ENCODE data around the gene ATG4D. TPM values are rescaled to one million over a fixed set of nuclear protein-coding genes. Genes with fewer than 3 reads are reported as not detected.
"Not testable (repeated sequence)": the region's sequence is repeated elsewhere in the genome, so short reads cannot be mapped to it uniquely, and the experiment has no call there.

Gene ATG4D
- polyA plus RNA-seq, 10 donors, result 15.1 to 25.3 (median 20.6) TPM

DNA sequence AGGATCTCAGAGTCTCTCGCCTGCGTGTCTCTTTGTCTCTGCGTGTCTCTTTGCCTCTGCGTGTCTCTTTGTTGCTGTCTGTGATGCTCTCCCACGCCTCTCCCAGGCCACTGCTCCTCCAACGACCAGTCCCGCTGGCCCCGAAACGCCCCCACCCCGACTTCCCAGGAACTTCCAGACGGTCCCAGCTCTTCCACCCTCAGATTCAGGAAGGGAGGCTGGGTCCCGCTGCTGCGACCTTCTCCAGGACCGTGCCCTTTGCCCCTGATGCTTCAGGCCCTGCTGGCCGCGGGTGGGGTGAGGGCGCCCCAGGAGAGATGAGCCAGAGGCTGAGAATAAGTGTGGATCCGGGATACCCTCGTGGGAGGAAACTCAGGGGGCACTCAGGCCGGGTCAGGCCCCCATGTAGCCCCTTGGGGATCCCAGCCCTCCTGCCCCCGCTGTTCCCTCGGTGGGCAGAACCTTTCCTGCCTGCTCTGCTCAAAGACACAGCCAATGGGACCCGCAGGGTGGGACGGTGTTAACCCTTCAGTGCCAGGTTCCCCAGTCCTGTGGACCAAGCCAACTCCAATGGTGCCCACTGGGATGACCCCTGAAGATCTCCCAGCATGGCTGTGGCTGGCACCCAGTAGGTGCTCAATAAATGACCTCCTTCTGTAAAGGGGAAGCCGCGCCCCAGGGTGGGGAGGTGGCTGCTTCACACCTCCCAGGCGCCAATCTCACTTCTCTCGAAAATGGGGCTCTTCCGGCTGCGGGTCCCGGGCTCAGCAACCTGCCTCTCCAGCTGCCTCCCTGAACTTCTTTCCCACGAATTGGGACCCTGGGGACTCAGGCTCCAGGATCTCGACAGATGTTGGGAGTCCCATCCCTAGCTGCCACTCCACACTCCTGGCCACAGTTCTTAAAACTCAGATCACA is 25.0 kb upstream of the ATG4D start:
- no peak for DNase-seq

DNA sequence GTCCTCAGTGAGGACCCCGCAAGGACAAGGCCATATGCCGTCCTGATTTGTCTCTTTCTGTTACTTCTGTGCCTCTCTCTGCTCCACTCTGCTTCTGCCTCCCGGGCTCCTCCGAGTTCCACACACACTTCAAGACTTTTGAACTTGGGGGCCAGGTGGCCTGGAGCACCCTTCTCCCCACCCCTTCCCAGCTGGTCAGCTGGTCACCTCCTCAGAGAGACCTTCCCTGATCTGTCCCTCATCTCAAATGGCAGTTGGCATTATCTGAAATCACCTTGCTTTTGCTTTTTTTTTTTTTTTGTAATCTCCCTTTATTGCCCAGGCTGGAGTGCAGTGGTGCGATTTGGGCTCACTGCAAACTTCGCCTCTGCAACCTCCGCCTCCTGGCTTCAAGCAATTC is 24.3 kb upstream of the ATG4D start:
- DNase-seq, result no peak

DNA sequence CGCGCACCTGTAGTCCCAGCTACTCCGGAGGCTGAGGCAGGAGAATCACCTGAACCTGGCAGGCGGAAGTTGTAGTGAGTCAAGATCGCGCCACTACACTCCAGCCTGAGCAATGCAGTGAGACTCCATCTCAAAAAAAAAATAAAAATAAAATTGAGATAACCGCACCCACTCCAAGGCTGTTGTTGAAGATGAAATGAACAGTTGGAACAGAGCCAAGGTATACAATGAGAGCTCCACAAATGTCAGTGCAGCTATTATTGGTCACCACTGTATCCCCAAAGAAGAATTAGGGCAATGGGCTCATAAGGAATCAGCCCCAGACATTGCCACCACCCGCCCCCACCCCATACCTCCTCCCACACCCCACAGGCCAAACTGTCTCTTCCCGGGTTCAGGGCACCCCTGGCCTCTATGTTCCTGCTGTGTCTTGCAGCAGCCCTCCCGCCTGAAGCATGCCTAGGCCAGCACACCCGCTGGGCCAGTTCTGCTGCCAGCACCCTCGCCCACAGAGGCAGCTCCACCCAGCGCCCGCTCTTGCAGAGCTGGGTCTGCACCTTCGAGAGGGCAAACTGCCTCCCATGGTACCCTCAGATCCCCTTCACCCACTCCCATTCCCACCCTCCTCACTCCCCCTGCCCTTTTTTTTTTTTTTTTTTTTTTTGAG is 22.9 kb upstream of the ATG4D start:
- no peak for DNase-seq

DNA sequence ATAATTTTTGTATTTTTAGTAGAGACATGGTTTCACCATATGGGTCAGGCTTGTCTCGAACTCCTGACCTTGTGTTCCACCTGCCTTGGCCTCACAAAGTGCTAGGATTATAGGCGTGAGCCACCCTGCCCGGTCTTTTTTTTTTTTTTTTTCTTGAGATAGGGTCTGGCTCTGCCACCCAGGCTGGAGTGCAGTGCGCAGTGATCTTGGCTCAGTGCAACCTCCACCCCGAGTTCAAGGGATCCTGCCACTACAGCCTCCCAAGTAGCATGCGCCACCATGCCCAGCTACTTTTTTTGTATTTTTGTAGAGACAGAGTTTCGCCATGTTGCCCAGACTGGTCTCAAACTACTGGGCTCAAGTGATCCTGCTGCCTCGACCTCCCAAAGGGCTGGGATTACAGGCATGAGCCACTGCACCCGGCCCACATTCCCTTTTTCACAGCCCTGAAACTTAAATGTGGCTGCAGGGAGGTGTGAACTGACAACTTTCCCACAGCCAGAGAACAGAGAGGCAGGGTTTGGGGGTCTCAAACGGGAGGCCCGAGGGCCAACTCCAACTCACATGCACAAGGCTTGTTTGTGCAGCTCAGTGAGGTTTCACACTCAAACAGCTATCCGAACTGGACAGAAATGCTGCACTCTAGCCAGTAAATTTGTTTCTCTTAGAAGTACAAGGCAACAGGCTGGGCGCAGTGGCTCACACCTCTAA is 22.1 kb upstream of the ATG4D start:
- DNase-seq, result no peak

DNA sequence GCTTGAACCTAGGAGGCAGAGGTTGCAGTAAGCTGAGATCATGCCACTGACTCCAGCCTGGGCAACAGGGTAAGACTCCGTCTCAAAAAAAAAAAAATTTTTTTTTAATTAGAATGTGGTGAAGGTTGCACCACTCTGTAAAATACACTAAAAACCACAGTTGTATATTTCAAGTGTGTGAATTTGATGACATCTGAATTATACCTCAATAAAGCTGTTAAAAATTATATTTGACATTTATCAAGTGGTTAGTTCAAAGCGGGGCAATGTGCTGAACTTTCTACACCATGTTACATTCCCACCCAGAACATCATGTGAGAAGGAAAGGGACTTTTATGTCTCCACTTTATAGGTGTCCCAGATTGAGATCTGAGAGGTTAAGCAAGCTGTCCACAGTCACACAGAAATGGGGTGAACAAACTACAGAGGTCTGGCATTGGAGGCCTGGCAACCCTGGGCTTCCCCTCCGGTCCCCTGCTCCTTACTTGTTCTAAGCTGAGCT is 20.5 kb upstream of the ATG4D start:
- no peak for DNase-seq

DNA sequence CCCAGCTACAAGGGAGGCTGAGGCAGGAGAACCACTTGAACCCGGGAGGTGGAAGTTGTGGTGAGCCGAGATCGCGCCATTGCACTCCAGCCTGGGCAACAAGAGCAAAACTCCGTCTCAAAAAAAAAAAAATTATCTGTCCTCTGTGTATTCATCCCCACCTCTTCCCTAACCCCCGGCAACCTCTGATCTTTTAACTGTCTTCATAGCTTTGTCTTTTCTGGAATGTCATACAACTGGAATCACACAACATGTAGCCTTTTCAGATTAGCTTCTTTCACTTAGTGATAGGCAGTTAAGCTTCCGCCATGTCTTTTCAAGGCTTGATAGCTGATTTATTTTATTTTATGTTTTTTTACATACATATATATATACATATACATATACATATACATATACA is 18.1 kb upstream of the ATG4D start:
- DNase-seq, result no peak

DNA sequence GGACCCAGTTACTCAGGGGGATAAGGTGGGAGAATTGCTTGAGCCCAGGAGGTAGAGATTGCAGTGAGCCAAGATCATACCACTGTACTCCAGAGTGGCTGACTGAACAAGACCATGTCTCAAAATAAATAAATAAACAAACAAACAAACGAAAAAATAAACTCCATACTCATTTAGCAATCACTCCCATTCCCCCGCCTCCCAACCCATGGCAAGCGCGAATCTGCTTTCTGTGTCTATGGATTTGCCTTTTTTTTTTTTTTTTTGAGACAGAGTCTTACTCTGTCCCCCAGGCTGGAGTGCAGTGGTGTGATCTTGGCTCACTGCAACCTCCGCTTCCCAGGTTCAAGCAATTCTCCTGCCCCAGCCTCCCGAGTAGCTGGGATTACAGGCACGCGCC is 16.8 kb upstream of the ATG4D start:
- not testable (repeated sequence) for DNase-seq

DNA sequence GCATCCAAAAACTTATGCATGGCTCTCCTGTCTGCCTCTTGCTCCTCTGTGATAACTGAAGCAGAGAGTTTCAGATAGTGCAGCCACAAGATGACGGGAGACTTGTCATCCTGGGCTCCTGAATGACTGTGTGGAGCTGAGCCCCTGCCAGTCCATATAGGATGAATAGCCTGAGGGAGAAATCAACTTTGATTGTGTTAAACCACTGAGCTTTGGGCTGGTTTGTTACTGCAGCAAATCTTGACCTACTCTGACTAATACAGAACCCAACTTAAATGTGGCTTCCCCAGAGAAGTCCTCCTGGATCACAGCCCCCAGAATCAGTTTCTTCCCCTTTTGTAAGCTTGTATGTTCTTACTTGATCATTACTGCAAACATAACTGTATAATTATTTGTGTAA is 11.2 kb upstream of the ATG4D start:
- DNase-seq, result no peak

DNA sequence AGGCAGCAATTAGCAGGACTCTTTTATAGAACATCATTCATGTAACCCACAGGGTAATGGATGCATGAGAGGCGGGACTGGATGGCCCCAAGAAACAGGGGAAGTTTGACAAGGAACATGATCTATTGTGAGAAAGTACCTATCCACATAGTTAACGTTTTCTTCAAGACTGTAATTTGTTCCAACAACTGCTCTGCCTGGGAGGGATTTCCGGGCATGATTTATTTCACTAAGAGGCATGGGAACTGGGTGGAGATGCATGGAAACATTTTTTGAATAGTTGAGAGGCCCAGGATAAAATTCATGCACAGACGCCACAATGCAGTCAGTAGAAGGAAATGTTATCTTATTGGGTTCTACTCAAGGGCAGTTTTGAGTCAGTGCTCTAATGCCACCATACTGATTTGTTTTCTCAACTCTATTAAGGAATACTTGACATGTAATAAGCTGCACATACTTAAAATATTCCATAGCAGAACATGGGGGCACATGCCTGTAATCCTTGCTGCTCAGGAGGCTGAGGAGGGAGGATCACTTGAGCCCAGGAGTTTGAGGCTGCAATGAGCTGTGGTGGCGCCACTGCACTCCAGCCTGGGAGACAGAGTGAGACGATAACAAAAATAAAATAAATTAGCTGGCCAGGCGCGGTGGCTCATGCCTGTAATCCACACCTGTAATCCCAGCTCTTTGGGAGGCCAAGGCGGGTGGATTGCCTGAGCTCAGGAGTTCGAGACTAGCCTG is 9.9 kb upstream of the ATG4D start:
- DNase-seq, result peak in 1 of 3 donors; percentile 70

DNA sequence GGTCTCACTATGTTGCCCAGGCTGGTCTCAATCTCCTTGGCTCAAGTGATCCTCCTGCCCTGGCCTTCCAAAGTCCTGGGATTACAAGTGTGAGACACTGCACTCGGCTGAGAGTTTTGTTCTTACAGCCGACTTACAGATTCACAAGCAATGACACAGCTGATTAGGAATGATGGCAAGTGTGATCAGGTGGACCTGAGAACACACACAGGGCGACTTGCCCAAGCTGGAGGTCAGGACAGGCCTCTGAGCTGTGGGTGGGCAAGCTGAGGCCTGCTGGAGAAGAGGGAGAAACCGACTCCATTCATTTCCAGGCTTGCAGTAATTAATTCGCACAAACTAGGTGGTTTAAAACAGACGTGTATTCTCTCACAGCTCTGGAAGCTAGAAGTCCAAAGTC is 8.1 kb upstream of the ATG4D start:
- no peak for DNase-seq

DNA sequence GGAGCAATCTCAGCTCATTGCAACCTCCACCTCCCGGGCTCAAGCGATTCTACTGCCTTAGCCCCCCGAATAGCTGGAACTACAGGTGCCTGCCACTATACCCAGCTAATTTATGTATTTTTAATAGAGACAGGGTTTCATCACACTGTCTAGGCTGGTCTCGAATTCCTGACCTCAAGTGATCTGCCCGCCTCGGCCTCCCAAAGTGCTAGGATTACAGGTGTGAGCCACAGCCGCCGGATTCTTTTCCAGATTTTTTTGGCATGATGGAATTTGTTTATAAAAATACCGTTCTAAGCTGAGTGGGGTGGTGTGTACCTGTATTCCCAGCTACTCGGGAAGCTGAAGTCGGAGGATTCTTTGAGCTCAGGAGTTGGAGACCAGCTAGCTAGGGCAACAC is 6.0 kb upstream of the ATG4D start:
- no peak for DNase-seq

DNA sequence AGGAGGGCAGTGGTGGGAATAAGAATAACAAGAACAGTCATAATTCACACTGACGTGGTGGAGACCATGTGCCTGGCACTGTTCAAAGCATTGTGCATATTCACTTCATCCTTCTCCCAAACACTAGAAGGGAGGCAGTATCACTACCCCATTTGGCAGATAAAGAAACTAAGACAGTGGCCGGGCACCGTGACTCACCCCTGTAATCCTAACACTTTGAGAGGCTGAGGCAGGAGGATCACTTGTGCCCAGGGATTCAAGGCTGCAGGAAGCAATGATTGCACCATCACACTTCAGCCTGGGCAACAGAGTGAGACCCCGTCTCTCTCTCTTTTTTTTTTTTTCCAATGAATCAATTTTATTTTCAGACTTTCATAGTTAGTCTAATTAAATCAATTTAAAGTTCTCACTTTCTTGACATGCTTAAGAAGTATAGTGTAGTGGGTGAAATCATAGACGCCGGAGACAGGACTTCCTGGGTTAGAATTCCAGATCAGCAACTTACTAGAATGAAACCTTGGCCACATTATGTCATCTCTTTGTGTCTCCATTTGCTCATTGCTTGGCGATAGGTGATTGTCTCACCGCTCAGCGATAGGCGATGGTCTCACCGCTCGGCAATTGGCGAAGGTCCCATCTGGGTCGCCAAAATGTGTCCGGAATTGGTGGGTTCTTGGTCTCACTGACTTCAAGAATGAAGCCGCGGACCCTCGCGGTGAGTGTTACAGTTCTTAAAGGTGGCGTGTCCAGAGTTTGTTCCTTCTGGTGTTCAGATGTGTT is 5.3 kb upstream of the ATG4D start:
- DNase-seq, result no peak

DNA sequence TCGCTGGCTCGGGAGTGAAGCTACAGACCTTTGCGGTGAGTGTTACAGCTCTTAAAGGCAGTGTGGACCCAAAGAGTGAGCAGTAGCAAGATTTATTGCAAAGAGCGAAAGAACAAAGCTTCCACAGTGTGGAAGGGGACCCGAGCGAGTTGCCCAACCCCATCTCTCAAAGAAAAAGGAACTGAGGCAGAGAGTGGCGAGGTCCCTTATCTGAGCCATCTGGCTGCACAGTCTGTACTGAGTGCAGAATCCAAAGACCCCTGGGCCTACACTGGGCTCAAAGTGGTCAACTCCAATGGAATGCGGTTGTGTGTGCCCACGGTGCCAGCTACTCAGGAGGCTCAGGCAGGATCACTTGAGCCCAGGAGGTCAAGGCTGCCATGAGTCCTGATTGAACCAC is 4.7 kb upstream of the ATG4D start:
- DNase-seq, result not testable (repeated sequence)

DNA sequence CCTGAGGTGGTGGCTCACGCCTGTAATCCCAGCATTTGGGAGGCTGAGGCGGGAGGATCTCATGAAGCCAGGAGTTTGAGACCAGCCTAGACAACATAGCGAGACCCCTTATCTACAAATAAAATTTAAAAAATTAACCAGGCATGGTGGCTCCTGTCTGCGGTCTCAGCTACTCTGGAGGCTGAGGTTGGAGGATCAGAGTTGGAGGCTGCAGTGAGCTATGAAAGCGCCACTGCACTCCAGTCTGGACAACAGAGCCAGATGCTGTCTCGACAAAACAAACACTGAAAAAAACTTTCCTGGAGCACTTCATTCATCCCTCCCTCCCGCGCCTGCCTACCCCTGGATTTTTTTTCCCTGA is 665 bp upstream of the ATG4D start:
- DNase-seq, result no peak

DNA sequence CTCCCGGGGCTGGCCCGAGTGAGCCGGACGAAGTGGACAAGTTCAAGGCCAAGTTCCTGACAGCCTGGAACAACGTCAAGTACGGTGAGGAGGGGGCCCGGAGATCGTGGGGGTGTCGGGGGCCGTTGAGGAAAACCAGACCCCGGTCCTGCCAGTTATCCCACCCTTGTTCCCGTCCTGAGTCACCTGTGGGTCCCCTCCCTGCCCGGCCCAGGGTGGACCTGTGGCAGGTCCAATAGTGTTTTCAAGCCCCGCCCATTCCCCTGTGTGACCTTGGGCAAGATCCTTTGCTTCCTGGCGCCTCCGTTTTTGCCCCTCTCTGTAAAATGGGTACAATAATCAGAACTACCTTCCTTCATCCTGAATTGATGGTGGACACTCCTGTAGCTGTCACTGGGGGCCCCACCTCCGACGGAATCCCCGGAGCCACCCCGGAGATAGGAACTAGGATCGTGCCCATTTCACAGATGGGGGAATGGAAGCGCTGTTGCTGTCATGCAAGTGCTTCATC is 593 bp downstream of the ATG4D start:
- DNase-seq, result peak in 1 of 3 donors; percentile 36

DNA sequence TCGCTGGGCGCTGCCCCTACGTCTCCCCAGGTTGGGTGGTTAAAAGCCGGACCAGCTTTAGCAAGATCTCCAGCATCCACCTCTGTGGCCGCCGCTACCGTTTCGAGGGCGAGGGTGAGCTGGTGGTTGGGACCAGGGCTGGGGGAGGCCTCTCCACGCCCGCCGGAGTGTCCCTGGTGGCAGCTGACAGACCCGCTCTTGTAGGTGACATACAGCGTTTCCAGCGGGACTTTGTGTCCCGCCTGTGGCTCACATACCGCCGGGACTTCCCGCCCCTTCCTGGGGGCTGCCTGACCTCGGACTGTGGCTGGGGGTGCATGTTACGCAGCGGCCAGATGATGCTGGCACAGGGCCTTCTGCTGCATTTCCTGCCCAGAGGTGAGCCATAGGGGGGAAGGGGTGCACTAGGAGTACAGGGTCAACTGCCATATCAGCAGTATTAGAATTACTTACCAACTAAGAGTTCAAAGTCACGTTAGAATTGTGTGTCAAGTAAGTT is 1.1 kb downstream of the ATG4D start:
- no peak for DNase-seq

DNA sequence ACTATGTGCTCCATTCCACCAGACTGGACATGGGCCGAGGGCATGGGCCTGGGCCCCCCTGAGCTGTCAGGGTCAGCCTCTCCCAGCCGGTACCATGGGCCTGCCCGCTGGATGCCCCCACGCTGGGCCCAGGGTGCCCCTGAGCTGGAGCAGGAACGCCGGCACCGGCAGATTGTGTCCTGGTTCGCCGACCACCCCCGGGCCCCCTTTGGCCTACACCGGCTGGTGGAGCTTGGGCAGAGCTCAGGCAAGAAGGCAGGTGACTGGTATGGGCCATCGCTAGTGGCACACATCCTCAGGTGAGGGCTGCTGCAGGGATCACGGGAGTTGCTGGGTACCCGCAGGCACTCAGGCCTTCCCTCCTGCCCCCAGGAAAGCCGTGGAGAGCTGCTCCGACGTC is 3.1 kb downstream of the ATG4D start:
- no peak for DNase-seq

DNA sequence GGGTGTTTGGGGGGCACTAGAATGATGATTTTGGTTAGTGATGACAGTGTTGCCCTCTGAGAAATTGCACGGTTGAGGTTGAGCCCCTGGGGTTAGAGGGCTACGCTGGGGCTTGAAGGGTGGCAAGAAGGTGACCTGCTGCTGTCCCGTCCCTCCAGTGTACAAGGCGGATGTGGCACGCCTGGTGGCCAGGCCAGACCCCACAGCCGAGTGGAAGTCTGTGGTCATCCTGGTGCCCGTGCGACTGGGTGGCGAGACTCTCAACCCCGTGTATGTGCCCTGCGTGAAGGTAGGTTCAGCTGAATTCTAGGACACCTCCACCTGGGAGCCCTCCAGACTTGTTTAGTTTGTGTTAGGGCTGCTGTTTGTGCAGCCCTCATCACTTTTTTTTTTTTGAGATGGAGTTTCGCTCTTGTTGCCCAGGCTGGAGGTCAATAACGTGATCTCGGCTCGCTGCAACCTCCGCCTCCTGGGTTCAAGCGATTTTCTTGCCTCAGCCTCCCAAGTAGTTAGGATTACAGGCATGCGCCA is 5.1 kb downstream of the ATG4D start:
- DNase-seq, result no peak

DNA sequence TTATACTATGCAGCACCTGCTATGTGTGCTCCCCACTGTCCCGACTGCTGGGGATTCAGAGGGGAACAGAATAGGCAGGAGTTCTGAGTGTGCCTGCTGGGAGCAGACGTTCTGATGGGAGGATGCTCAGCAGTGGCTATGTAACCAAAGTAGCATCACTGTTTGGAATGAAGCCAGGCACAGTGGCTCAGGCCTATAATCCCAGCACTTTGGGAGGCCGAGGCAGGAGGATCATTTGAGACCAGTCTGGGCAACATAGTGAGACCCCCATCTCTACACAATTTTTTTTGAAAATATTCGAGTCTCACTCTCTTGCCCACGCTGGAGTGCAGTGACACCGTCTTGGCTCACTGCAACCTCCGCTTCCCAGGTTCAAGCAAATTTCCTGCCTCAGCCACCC is 6.0 kb downstream of the ATG4D start:
- no peak for DNase-seq

DNA sequence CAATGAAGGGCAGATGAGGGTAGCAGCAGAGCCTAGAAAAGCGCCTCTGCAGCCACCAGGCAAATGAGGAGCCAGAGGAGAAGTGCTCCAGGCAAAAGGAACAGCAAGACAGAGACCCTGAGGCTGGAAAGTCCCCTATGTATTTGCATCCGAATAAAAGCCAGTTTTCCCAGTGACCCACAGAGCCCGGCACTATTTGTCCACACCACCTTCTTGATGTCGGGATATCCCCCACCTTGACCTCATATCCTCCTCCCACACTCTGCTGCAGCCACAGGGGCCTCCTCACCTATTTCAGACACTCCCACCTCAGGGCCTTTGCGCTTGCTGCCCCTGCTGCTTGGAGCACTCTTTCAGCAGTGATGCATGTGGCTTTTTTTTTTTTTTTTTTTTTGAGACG is 6.6 kb downstream of the ATG4D start:
- DNase-seq, result no peak
